HepG2 (cell line): ENCODE measurements around the gene GSDME. TPM values are rescaled to one million over a fixed set of nuclear protein-coding genes. Genes with fewer than 3 reads are reported as not detected.
A peak's percentile ranks its signal among the peaks of the same experiment; 100 is the strongest.

ENCODE experiments used
- ATRX ChIP-seq: sonication (generic); formaldehyde crosslinking; IDR thresholded peaks from 2 replicates; pipeline ENCODE4 v1.4.0; 2020; ENCODE audit warnings: missing genetic modification reagents, borderline replicate concordance
- CENPBD1 ChIP-seq: sonication (generic); formaldehyde crosslinking; IDR thresholded peaks from 2 replicates; pipeline ENCODE4 v1.8.0; 2022; ENCODE audit warnings: missing genetic modification reagents, low read depth, mild to moderate bottlenecking, borderline replicate concordance
- DMAP1 ChIP-seq: IDR thresholded peaks from 2 replicates; pipeline ENCODE4 v1.6.1; 2016
- EEA1 ChIP-seq: sonication (generic); formaldehyde crosslinking; IDR thresholded peaks from 2 replicates; pipeline ENCODE4 v1.5.1; 2020; ENCODE audit warnings: mild to moderate bottlenecking, missing genetic modification reagents, borderline replicate concordance
- HOMEZ ChIP-seq: IDR thresholded peaks from 2 replicates; pipeline ENCODE4 v1.6.1; 2016; ENCODE audit warnings: low read depth
- KDM5A ChIP-seq: fragments of 200-600 bp; sonication (generic); IDR thresholded peaks from 2 replicates; pipeline ENCODE4 v1.7.0; 2018; ENCODE audit warnings: antibody characterized with exemption, mild to moderate bottlenecking, low read length, borderline replicate concordance
- POGZ ChIP-seq: sonication (generic); formaldehyde crosslinking; IDR thresholded peaks from 2 replicates; pipeline ENCODE4 v1.4.0; 2020; ENCODE audit warnings: mild to moderate bottlenecking, missing genetic modification reagents
- REL ChIP-seq: sonication (generic); formaldehyde crosslinking; conservative IDR thresholded peaks from 2 replicates; pipeline ENCODE4 v1.8.0; 2022; ENCODE audit warnings: mild to moderate bottlenecking, missing genetic modification reagents, moderate library complexity
- SALL1 ChIP-seq: sonication (generic); formaldehyde crosslinking; IDR thresholded peaks from 2 replicates; pipeline ENCODE4 v1.8.0; 2022; ENCODE audit warnings: mild to moderate bottlenecking, missing genetic modification reagents
- SAP130 ChIP-seq: IDR thresholded peaks from 2 replicates; pipeline ENCODE4 v1.6.1; 2016; ENCODE audit warnings: low read depth
- SMARCC2 ChIP-seq: fragments of 450-650 bp; IDR thresholded peaks from 2 replicates; pipeline ENCODE4 v1.6.1; 2017; ENCODE audit warnings: antibody characterized with exemption, mild to moderate bottlenecking
- SOX5 ChIP-seq: IDR thresholded peaks from 2 replicates; pipeline ENCODE4 v1.6.1; 2016; ENCODE audit warnings: borderline replicate concordance
- SOX6 ChIP-seq, 2 experiments: fragments of 450-650 bp in 1 of 2; sonication (generic) in 1 of 2; formaldehyde crosslinking in 1 of 2; IDR thresholded peaks; 2 replicates each; pipeline versions ENCODE4 v1.4.0 to v1.6.1; 2017 to 2020; ENCODE audit warnings: antibody characterized with exemption in 1 of 2, mild to moderate bottlenecking in 1 of 2, missing genetic modification reagents in 1 of 2
- TBP ChIP-seq: sonication (generic); formaldehyde crosslinking; IDR thresholded peaks from 2 replicates; pipeline ENCODE4 v1.5.0; 2020; ENCODE audit warnings: missing genetic modification reagents
- ZFY ChIP-seq: sonication (generic); formaldehyde crosslinking; IDR thresholded peaks from 2 replicates; pipeline ENCODE4 v1.4.0; 2020; ENCODE audit warnings: missing genetic modification reagents
- ZNF136 ChIP-seq: sonication (generic); formaldehyde crosslinking; IDR thresholded peaks from 2 replicates; pipeline ENCODE4 v1.8.1; 2022; ENCODE audit warnings: low read depth, mild to moderate bottlenecking, moderate library complexity, missing genetic modification reagents
- ZNF205 ChIP-seq: IDR thresholded peaks from 2 replicates; pipeline ENCODE4 v1.6.1; 2018; ENCODE audit warnings: missing biosample characterization, missing genetic modification reagents
- ZNF230 ChIP-seq: sonication (generic); formaldehyde crosslinking; IDR thresholded peaks from 2 replicates; pipeline ENCODE4 v1.4.0; 2020; ENCODE audit warnings: mild to moderate bottlenecking, missing genetic modification reagents
- ZNF558 ChIP-seq: sonication (generic); formaldehyde crosslinking; IDR thresholded peaks from 2 replicates; pipeline ENCODE4 v1.9.0; 2022; ENCODE audit warnings: mild to moderate bottlenecking, missing genetic modification reagents, borderline replicate concordance
- ZNF740 ChIP-seq: sonication (generic); formaldehyde crosslinking; IDR thresholded peaks from 2 replicates; pipeline ENCODE4 v1.4.0; 2020; ENCODE audit warnings: missing genetic modification reagents
- polyA plus RNA-seq, 8 experiments: library from polyadenylated mRNA; depleted of rRNA in 3 of 8; stranded (reverse) in 7 of 8; unstranded in 1 of 8; fragments of >200 nt; fragmentation: Illumina TruSeq in 4 of 8; extraction: Trizol in 4 of 8; gene quantifications; 2 replicates each; pipeline versions ENCODE4 v1.2.1 to v1.2.3, GENCODE V29; 2011 to 2016; ENCODE audit warnings: low read depth in 4 of 8, missing spikeins in 1 of 8, mixed read lengths in 1 of 8; ENCODE audit not compliant: insufficient read depth in 1 of 8
- total RNA-seq, 5 experiments: library from RNA; depleted of rRNA; stranded (reverse); fragments of >200 nt; fragmentation: Illumina TruSeq; extraction: Trizol; gene quantifications; 2 replicates each; pipeline ENCODE4 v1.2.3, GENCODE V29; 2016; ENCODE audit warnings: low read depth in 1 of 5
- TF ChIP-seq, protein P1 (sequence below): sonication (generic); formaldehyde crosslinking; IDR thresholded peaks from 2 replicates; pipeline ENCODE4 v1.5.1; 2020; ENCODE audit warnings: mild to moderate bottlenecking, moderate library complexity, missing genetic modification reagents
- TF ChIP-seq, protein P2 (sequence below): sonication (generic); formaldehyde crosslinking; conservative IDR thresholded peaks from 2 replicates; pipeline ENCODE4 v1.4.0; 2020; ENCODE audit warnings: mild to moderate bottlenecking, missing genetic modification reagents, moderate library complexity
- TF ChIP-seq, protein P3 (sequence below): sonication (generic); formaldehyde crosslinking; IDR thresholded peaks from 2 replicates; pipeline ENCODE4 v1.4.0; 2020; ENCODE audit warnings: missing genetic modification reagents

GSDME gene
- total and polyA plus RNA-seq, 2 of the 13 experiments (the other 11 are each of a cell fraction or from before 2014, with no cell fraction given) = 19.2 to 28.2 TPM

- TF ChIP-seq, protein P1, sequence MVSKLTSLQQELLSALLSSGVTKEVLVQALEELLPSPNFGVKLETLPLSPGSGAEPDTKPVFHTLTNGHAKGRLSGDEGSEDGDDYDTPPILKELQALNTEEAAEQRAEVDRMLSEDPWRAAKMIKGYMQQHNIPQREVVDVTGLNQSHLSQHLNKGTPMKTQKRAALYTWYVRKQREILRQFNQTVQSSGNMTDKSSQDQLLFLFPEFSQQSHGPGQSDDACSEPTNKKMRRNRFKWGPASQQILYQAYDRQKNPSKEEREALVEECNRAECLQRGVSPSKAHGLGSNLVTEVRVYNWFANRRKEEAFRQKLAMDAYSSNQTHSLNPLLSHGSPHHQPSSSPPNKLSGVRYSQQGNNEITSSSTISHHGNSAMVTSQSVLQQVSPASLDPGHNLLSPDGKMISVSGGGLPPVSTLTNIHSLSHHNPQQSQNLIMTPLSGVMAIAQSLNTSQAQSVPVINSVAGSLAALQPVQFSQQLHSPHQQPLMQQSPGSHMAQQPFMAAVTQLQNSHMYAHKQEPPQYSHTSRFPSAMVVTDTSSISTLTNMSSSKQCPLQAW = peak; percentile 89
- TF ChIP-seq, protein P2, sequence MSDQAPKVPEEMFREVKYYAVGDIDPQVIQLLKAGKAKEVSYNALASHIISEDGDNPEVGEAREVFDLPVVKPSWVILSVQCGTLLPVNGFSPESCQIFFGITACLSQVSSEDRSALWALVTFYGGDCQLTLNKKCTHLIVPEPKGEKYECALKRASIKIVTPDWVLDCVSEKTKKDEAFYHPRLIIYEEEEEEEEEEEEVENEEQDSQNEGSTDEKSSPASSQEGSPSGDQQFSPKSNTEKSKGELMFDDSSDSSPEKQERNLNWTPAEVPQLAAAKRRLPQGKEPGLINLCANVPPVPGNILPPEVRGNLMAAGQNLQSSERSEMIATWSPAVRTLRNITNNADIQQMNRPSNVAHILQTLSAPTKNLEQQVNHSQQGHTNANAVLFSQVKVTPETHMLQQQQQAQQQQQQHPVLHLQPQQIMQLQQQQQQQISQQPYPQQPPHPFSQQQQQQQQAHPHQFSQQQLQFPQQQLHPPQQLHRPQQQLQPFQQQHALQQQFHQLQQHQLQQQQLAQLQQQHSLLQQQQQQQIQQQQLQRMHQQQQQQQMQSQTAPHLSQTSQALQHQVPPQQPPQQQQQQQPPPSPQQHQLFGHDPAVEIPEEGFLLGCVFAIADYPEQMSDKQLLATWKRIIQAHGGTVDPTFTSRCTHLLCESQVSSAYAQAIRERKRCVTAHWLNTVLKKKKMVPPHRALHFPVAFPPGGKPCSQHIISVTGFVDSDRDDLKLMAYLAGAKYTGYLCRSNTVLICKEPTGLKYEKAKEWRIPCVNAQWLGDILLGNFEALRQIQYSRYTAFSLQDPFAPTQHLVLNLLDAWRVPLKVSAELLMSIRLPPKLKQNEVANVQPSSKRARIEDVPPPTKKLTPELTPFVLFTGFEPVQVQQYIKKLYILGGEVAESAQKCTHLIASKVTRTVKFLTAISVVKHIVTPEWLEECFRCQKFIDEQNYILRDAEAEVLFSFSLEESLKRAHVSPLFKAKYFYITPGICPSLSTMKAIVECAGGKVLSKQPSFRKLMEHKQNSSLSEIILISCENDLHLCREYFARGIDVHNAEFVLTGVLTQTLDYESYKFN (CRISPR knock-in tag) = no peak; the same call in 1 of the 2 replicates
- peak; percentile 61 for TF ChIP-seq SAP130 (CRISPR knock-in tag)
- no peak for TF ChIP-seq SOX6 (IDR thresholded peaks at IDR 0.05)
- peak; percentile 50; the same call in 1 of the 2 replicates for TF ChIP-seq SOX6 (CRISPR knock-in tag; IDR thresholded peaks at IDR 0.05)
- TF ChIP-seq ZNF740 (CRISPR knock-in tag) = no peak
- TF ChIP-seq ZNF230 = no peak
- 0 out of 2 replicates have a peak, but pooled peaks have one; percentile 46 for TF ChIP-seq POGZ (CRISPR knock-in tag)
- no peak for TF ChIP-seq EEA1
- no peak for TF ChIP-seq REL
- peak; percentile 38; the same call in 1 of the 2 replicates for TF ChIP-seq SOX5
- TF ChIP-seq SMARCC2 = no peak
- TF ChIP-seq ZNF205 (CRISPR knock-in tag) = no peak
- no peak for TF ChIP-seq KDM5A
- peak; percentile 29; the same call in 1 of the 2 replicates for TF ChIP-seq DMAP1 (CRISPR knock-in tag)
- TF ChIP-seq ZFY (CRISPR knock-in tag) = 0 out of 2 replicates have a peak, but pooled peaks have one; percentile 23
- TF ChIP-seq ZNF136 = no peak
- TF ChIP-seq, protein P3, sequence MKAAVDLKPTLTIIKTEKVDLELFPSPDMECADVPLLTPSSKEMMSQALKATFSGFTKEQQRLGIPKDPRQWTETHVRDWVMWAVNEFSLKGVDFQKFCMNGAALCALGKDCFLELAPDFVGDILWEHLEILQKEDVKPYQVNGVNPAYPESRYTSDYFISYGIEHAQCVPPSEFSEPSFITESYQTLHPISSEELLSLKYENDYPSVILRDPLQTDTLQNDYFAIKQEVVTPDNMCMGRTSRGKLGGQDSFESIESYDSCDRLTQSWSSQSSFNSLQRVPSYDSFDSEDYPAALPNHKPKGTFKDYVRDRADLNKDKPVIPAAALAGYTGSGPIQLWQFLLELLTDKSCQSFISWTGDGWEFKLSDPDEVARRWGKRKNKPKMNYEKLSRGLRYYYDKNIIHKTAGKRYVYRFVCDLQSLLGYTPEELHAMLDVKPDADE (CRISPR knock-in tag) = no peak
- TF ChIP-seq SALL1 (CRISPR knock-in tag) = 0 out of 2 replicates have a peak, but pooled peaks have one; percentile 27
- TF ChIP-seq ZNF558 (CRISPR knock-in tag) = no peak
- TF ChIP-seq TBP (CRISPR knock-in tag) = no peak
- no peak for TF ChIP-seq CENPBD1 (CRISPR knock-in tag)
- no peak for TF ChIP-seq ATRX (CRISPR knock-in tag)
- TF ChIP-seq HOMEZ (CRISPR knock-in tag) = no peak
Observed at GRCh38 chr7:24795407-24795767, 38.1 kb upstream of the GSDME start (continued).
